ENCODE results near the gene CRYZ. TPM values are rescaled to one million over a fixed set of nuclear protein-coding genes. Genes with fewer than 3 reads are reported as not detected.

Gene CRYZ
- total and polyA plus RNA-seq, 2 of the 8 experiments (the other 6 are each of a cell fraction or from before 2014, with no cell fraction given), result 20.5 to 43.8 TPM

DNA sequence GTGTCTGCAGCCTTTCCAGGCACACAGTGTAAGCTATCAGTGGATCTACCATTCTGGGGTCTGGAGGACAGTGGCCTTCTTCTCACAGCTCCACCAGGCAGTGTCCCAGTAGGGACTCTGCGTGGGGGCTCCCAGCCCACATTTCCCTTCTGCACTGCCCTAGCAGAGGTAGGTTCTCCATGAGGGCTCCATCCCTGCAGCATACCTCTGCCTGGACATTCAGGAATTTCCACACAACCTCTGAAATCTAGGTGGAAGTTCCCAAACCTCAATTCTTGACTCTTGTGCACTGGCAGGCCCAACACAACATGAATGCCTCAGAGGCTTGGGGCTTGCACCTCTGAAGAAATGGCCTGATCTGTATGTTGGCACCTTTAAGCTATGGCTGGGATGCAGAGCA, 6.8 kb downstream of the CRYZ start:
- no peaks in the 10 kb centered on the region for H3K4me1 ChIP-seq (replicated peaks in 1 of 4; ENCODE audit: control insufficient read depth in 3 of 4, insufficient read depth in 4 of 4, low read length in 3 of 4)
- FAIRE-seq, result no peak
- H3K4me2 ChIP-seq (ENCODE audit: insufficient read depth in 1 of 2, low read depth in 2 of 2, low read length in 2 of 2), result no peak overlapping the region
- no peaks in the 10 kb centered on the region for H3K27me3 ChIP-seq (replicated peaks in 1 of 4; ENCODE audit: control insufficient read depth in 3 of 4, extremely low read depth in 1 of 4, insufficient read depth in 3 of 4, low read length in 3 of 4)
- H2BK20ac ChIP-seq (ENCODE audit: low read length), result no peak overlapping the region
- H2BK5ac ChIP-seq (ENCODE audit: low read depth, low read length), result no peak overlapping the region
- H2AFZ ChIP-seq (ENCODE audit: low read length), result no peak overlapping the region
- H3K4me3 ChIP-seq (ENCODE audit: extremely low read depth in 1 of 4, insufficient read depth in 2 of 4, low read depth in 3 of 4, low read length in 4 of 4), result no peak overlapping the region
- H3K79me2 ChIP-seq (ENCODE audit: control insufficient read depth in 1 of 2, insufficient read depth in 2 of 2, low read length in 2 of 2), result peaks cover 0 to 6% of the 10 kb centered on the region in 2 experiments; a peak in 2 of 4 replicates
- H3K14ac ChIP-seq (ENCODE audit: insufficient read length), result no peak overlapping the region
- DNase-seq (ENCODE audit: low read depth in 1 of 2, low spot score in 2 of 2), result no peak
- H2BK120ac ChIP-seq (replicated peaks; ENCODE audit: low read depth, low read length), result no peak overlapping the region
- no peaks in the 10 kb centered on the region for H3K79me1 ChIP-seq (ENCODE audit: low read depth, low read length)
- no peak overlapping the region for H3K23ac ChIP-seq (ENCODE audit: insufficient read length)
- H3K23me2 ChIP-seq (ENCODE audit: low read depth, low read length), result no peaks in the 10 kb centered on the region
- H2BK12ac ChIP-seq (ENCODE audit: low read depth, low read length), result no peak overlapping the region
- peaks cover 0 to 28% (median 4%) of the 10 kb centered on the region in 4 experiments; a peak in 6 of 8 replicates for H3K36me3 ChIP-seq (ENCODE audit: control insufficient read depth in 2 of 4, insufficient read depth in 4 of 4, low read length in 3 of 4)
- peaks cover 5 to 6% of the 10 kb centered on the region in 2 experiments for H3K9me3 ChIP-seq (ENCODE audit: insufficient read depth in 2 of 2, low read depth in 1 of 2, low read length in 1 of 2)
- no peaks in the 10 kb centered on the region for H4K20me1 ChIP-seq (replicated peaks in 1 of 2; ENCODE audit: control insufficient read depth in 1 of 2, insufficient read depth in 2 of 2, low read length in 2 of 2)
- H3K4ac ChIP-seq (replicated peaks; ENCODE audit: insufficient read length, low read depth, low read length), result no peak overlapping the region
- WGBS, 2 experiments (ENCODE audit: extremely low coverage in 1 of 2, insufficient coverage in 1 of 2, insufficient read length in 1 of 2, insufficient replicate concordance in 2 of 2, low coverage in 1 of 2, low lambda C conversion rate in 2 of 2, missing lambda C conversion rate in 1 of 2), result 85% methylated on average over 1 of the region's 1 CpG; no CpG with 5 or more reads in 1 of the 2 experiments
- no peak overlapping the region for H4K5ac ChIP-seq (ENCODE audit: insufficient read length, low read depth, low read length)
- no peak for TF ChIP-seq CREB1 (IDR thresholded peaks at IDR 0.05)
- H4K91ac ChIP-seq (replicated peaks; ENCODE audit: insufficient read length, low read length), result no peak overlapping the region
- POLR2A ChIA-PET (ENCODE audit: partially characterized antibody), result no interaction called here
- H3K27ac ChIP-seq (ENCODE audit: low read depth, low read length), result no peak overlapping the region
- no peak overlapping the region for H2BK15ac ChIP-seq (ENCODE audit: low read length)
- H4K8ac ChIP-seq (ENCODE audit: extremely low read depth, insufficient read depth, low read length), result no peak overlapping the region
- CTCF ChIA-PET (ENCODE audit: partially characterized antibody), result no interaction called here
- H3K9ac ChIP-seq (replicated peaks in 1 of 4; ENCODE audit: extremely low read depth in 1 of 4, low read depth in 3 of 4, low read length in 3 of 4), result no peak overlapping the region
- no peak overlapping the region for H2AK5ac ChIP-seq (ENCODE audit: low read depth, low read length)
- H3K18ac ChIP-seq (ENCODE audit: extremely low read depth, low read length), result no peak overlapping the region
- H3K56ac ChIP-seq (replicated peaks; ENCODE audit: insufficient read length, low read depth, low read length), result no peak overlapping the region
